GM23338 (cell line): ENCODE data around the gene SHISAL2B.
A peak's percentile ranks its signal among the peaks of the same experiment; 100 is the strongest.

Experiments
- CTCF ChIP-seq, 2 experiments: fragments of 200-600 bp in 1 of 2; sonication (generic) in 1 of 2; conservative IDR thresholded peaks; 2 replicates each; pipeline versions ENCODE4 v1.5.1 to v1.6.1; 2016 to 2017; ENCODE audit warnings: antibody characterized with exemption in 2 of 2, low read depth in 2 of 2, mild to moderate bottlenecking in 2 of 2, moderate library complexity in 1 of 2
- EZH2 ChIP-seq: fragments of 200-600 bp; sonication (generic); IDR thresholded peaks from one replicate; pipeline ENCODE4 v1.8.0; 2017; ENCODE audit warnings: antibody characterized with exemption, mild to moderate bottlenecking, low read depth; ENCODE audit not compliant: unreplicated experiment
- EZH2phosphoT487 ChIP-seq: fragments of 200-600 bp; sonication (generic); IDR thresholded peaks from one replicate; pipeline ENCODE4 v1.8.1; 2018; ENCODE audit warnings: antibody characterized with exemption; ENCODE audit not compliant: unreplicated experiment
- JUNB ChIP-seq: IDR thresholded peaks from one replicate; pipeline ENCODE4 v1.6.1; 2016; ENCODE audit warnings: antibody characterized with exemption; ENCODE audit not compliant: unreplicated experiment
- POLR2AphosphoS5 ChIP-seq: IDR thresholded peaks from 2 replicates; pipeline ENCODE4 v1.6.1; 2016; ENCODE audit warnings: antibody characterized with exemption, low read depth
- REST ChIP-seq: IDR thresholded peaks from one replicate; pipeline ENCODE4 v1.6.1; 2018; ENCODE audit warnings: antibody characterized with exemption; ENCODE audit not compliant: unreplicated experiment
- ZNF114 ChIP-seq: fragments of 250-450 bp; sonication (Bioruptor Pico); IDR thresholded peaks from 2 replicates; pipeline ENCODE4 v1.5.0; 2020; ENCODE audit warnings: mild to moderate bottlenecking, moderate library complexity

- TF ChIP-seq POLR2AphosphoS5 (no peak), CTCF (conservative IDR thresholded peaks at IDR 0.05; ENCODE audit: low read depth in 2 of 2) (peak; percentile 53 to 65), REST (no peak), JUNB (no peak), EZH2 (no peak), EZH2phosphoT487 (no peak), ZNF114 (no peak)
These were observed 10.0 kb upstream of the SHISAL2B start for GRCh38 chr5:64680289-64680688.
